ENCODE measurements around the gene MCEMP1.
"Not testable (repeated sequence)": the region's sequence is repeated elsewhere in the genome, so short reads cannot be mapped to it uniquely, and the experiment has no call there.

Gene MCEMP1

DNA sequence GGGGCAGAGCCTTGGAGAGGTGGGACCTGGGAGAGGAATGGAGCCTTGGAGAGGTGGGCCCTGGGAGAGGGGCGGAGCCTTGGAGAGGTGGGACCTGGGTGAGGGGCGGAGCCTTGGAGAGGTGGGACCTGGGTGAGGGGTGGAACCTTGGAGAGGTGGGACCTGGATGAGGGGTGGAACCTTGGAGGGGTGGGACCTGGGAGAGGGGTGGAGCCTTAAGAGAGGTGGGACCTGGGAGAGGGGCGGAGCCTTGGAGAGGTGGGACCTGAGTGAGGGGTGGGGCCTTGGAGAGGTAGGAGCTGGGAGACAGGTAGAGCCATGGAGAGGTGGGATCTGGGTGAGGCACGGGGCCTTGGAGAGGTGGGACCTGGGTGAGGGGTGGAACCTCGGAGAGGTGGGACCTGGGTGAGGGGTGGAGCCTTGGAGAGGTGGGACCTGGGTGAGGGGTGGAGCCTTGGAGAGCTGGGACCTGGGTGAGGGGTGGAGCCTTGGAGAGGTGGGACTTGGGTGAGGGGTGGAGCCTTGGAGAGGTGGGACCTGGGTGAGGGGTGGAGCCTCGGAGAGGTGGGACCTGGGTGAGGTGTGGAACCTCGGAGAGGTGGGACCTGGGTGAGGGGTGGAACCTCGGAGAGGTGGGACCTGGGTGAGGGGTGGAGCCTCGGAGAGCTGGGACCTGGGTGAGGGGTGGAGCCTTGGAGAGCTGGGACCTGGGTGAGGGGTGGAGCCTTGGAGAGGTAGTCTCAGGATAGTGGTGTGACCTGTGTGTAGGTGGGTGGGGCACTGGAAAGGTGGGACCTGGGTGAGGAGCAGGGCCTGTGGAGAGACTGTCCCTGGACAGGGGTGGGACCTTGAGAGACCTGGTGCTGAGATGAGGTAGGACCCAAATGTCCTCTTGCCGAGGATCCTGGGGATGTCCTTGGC is 33.0 kb upstream of the MCEMP1 start:
- DNase-seq = not testable (repeated sequence)

DNA sequence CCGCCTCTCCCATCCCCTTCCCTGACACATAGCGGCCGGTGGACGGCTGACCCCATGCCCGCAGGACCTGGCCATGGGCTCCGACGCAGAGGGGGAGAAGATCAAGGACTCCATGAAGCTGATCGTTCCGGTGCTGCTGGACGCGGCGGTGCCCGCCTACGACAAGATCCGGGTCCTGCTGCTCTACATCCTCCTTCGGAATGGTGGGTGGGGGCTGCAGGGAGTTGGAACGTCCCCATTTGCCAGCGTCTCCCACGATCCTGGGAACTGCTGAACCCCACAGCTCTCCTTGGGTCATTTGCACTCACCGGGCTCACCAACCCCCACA is 32.4 kb upstream of the MCEMP1 start:
- no peak for DNase-seq

DNA sequence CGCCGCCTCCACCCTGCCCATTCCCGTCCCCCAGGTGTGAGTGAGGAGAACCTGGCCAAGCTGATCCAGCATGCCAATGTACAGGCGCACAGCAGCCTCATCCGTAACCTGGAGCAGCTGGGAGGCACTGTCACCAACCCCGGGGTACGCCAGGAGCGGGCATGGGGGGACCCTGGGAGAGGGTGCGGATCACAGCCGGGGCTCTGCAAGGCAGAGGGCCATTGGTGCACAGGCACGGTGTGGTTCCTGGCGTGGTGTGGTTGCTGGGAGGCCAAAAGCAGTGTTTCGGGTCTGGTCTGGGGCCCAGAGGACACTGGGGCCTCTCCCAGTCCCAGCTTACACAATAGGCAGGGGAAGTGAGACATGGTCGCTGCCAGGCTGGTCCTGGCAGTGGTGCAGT is 31.7 kb upstream of the MCEMP1 start:
- DNase-seq = no peak

DNA sequence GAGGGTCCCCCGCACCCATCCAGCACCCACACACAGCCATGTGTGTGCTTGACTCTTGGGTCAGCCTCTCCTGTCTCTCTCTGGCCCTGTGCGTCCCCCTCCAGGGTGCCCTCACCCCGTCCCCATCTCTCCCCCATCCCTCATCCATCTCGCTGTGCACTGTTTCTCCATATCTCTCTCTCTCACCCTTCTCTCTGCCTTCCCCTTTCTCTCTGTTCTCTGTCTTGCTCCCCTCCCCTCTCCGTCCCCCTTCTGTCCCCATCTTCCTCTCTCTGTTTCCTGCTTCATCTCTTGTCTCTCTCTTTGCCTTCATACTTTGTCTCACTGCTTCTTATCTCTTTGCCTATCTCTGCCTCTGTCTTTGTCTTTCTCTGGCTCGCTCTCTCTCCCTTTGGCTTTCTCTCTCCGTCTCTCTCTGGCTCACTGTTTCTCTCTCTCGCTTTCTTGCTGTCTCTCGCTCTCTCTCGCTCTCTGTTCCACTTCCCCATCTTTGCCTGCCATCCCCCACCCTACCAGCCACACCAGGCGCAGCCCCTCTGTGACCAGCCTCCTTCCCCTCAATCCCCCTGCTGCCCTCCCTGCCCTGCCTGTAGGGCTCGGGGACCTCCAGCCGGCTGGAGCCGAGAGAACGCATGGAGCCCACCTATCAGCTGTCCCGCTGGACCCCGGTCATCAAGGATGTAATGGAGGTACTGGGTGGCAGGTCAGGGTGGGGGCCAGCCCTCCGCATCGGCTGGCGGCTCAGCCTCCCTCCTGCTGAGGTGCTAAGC is 31.0 kb upstream of the MCEMP1 start:
- no peak for DNase-seq

DNA sequence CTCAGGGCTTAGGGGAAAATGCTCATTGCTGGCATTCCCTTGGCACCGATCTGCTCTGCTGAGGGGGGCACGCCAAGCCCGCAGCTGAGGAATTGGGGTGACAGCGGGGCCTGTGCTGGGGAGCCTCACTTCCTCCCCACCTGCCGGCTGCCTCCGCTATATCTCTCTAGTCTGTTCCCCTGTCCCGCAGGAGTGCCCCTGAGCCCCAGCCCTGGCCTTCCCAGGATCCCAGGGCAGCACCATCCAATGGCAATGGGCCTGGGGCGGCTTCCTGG is 30.5 kb upstream of the MCEMP1 start:
- no peak for DNase-seq

DNA sequence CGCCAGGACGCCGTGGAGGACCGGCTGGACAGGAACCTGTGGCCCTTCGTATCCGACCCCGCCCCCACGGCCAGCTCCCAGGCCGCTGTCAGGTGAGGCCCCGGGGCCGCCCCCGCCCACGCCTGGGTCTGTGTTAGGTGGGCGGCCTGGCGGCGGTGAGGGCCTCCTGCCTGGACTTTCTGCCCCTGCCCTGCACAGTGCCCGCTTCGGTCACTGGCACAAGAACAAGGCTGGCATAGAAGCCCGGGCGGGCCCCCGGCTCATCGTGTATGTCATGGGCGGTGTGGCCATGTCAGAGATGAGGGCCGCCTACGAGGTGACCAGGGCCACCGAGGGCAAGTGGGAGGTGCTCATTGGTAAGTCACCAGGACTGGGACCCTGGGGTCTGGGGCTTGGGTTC is 29.7 kb upstream of the MCEMP1 start:
- no peak for DNase-seq

DNA sequence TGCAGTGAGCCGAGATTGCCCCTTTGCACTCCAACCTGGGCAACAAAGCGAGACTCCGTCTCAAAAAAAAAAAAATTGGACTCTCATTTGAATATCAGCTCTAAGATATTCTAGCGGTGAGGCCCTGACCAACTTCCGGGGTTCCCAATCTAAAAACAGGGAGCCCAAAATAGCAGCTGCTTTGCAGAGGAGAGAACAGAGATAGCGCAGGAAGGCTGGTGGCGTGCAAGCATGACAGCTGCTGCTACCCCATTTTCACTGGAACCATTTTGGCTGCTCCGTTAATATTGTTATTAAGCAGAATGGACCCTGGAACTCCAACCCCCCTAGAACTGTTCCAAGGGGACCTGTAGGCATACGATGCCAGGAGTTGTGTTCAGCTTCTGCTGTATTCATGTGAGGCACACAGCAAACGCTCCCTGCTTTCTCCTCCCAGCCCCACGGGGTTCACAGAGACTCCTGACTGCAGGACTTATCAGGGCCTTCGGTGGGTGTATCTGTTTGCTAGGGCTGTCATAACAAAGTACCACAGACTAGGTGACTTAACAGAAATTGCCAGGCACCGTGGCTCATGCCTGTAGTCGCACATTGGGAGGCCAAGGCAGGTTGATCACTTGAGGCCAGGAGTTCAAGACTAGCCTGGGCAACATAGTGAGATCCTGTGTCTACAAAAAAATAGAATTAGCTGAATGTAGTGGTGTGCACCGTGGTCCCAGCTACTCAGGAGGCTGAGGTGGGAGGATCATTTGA is 28.4 kb upstream of the MCEMP1 start:
- no peak for DNase-seq

DNA sequence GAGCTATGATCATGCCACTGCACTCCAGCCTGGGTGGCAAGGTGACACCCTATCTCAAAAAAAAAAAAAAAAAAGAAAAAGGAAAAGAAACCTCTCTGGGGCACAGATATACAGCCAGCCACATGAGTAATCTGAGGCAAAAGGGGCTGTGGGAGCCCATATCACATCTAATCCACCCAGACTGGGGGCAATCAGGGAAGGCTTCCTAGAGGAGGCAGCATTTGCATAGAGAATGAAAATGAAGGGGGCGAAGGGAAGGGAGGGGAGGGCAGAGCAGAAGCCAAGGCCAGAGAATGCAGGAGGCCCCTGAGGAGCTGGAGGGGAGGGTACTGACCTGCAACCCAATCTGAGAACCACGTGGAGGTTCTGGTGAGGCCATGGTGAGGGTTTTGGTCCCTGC is 26.7 kb upstream of the MCEMP1 start:
- no peak for DNase-seq

DNA sequence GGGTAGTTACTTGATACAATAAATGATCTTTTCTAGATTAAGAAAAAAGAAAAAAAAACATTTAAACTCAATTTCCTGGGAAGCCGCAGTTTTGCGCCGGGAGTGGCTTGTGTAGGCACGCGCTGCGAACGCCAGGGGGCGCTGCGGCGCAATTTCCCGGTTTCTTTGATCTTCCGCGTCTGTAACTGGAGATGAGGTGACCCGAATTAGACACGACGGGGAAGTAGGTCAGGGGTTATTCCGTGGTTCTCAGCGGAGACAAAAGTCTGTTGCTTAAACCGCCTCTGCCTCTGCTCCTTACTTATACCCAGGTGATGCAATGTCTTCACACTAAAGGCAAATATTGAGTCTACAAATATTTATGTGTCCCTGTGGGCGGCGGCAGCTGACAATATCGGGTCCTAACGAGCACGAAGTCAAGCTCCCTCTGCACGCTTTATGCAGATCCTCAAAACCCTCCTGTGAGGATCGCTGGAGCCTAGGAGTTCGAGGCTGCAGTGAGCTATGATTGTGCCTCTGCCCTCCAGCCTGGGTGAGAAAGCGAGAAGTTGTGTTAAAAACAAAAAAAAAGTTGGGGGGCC is 24.7 kb upstream of the MCEMP1 start:
- peak; percentile 47 to 64 for DNase-seq

DNA sequence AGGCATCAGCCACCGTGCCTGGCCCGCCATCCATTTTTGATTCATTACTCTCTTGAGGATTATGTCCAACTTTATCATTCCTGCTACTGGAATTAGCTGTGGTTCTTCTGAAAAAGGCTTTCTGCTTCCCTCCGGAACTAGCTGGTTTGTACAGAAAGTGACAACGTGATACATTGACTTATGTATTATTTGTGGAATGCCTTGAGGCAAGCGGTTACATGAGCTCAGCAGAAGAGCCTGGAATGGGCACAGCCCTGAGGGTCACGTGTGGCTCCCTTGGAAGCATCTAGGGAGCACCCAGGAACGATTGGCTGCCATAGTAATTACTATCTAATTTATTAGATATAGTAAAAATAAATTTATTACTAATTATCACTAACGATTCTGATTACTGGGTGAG is 22.5 kb upstream of the MCEMP1 start:
- no peak for DNase-seq

DNA sequence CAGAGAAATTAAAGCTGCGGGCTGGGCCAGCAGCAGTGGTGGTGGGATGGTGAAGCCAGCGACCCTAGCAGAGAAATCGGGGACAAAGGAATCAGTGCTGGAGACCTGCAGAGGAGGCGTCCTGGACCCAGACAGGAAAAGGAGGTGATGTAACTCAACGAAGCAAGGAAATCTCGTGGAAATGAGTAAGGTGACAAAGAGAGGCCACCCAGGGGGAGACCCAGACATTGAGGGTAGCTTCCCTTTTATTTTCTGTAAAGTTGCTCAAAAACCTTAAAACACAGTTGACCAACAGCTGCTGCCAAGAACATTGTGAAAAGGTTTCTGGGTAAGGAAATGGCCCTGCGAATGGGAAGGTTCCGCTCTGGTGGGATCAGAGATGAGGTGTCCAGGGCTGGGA is 21.3 kb upstream of the MCEMP1 start:
- no peak for DNase-seq

DNA sequence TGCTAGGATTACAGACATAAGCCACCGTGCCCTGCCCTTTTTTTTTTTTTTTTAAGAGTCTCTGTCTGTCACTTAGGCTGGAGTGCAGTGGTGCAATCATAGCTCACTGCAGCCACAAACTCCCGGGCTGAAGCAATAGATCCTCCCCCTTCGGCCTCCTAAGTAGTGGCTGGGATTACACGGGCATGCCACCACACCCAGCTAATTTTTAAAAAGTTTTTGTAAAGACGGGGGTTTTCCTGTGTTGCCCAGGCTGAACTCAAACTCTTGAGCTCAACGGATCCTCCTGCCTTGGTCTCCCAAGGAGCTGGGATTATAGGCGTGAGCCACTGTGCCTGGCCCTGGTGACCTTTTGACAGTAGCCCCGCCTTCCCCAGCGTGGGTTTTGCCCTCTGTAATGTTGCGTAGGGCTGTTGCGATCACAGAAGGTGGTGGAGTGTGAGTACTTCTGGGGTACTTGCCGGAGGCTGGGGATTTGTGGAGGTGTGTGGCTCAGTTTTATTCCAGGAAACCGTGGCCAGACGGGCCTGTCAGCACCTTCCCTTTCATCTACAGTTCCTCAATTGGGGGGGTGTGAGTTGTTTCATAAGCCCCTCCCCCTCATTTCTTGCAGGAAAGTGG is 19.6 kb upstream of the MCEMP1 start:
- no peak for DNase-seq

DNA sequence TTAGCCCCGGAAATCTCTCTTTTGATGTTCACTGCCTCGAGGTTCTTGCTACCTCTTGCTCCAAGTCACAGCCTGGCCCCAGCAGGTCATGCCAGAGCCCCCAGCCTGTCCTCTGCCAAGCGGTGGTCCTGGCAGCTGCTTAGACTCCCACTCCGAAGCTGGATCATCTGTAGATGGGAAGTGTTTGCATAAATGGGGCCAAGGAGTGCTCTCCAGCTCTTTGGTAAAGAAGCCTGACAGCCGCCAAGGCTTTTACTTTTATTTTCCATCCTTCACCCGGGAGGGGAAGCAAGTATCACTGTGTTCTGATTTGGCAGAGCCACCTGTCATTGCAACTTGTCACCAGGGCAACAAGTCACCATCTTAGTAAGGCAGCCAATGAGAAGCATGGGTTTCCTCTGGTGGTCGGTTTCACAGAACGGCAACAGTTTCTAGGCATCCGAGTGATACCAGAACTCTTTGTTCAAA is 18.6 kb upstream of the MCEMP1 start:
- DNase-seq = peak in 1 of 2 donors; percentile 46

DNA sequence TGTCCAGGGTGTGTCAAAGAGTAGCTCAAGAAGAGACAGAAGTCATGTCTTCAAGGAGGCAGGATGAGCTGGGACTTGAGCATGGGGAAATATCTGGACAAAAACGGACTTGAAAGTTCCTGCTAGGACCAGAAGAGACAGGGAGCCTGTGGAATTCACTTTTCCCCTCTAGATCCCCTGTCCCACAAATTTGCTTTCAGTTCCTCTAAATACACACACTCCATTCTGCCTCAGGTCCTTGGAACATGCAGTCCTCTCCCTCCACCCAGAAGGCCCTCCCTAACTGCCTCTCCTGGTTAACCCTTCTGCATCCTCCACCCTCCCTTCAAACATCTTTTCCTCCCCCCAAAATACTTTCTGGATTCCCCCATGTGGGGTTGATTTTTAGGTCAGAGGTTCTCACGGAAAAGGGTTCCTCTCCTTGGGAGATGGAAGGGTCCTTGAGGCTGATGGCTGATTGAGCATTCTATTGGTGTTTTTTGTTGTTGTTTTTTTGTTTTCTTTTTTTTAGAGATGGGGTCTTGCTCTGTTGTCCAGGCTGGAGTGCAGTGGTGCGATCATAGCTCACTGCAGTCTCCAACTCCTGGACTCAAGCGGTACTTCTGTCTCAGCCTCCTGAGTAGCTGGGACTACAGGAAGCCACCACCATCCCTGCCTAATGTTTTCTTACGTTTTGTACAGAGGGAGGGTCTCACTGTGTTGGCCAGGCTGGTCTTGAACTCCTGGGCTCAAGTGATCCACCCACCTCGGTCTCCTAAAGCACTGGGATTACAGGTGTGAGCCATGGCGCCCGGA is 14.9 kb upstream of the MCEMP1 start:
- no peak for DNase-seq

DNA sequence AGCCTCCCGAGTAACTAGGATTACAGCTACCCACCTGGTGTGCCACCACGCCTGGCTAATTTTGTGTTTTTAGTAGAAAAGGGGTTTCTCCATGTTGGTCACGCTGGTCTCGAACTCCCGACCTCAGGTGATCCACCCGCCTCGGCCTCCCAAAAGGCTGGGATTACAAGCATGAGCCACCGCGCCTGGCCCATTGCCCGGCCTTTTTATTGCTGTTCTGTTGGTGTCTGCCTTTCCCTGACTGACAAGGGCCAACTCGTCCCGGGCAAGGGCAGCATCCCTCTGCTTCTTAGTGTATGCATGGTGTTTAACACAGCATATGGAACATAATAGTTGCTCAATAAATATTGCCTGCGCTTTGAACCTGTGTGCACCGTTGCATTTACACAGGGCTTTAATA is 14.2 kb upstream of the MCEMP1 start:
- no peak for DNase-seq

DNA sequence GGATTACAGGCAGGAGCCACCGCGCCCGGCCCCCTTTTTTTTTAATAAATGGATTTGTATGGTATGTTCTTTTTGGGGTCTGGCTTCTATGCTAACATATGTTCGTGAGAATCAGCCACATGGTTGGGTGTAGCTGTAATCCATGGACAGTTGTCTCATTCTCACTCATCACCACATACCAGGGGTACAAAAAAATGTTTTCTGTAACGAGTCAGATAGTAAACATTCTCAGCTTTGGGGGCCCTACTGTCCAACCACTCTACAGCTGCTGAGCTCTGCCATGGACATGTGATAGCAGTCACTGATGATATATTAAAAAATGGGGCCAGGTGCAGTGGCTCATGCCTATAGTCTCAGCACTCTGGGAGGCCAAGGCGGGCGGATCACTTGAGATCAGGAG is 13.2 kb upstream of the MCEMP1 start:
- no peak for DNase-seq

DNA sequence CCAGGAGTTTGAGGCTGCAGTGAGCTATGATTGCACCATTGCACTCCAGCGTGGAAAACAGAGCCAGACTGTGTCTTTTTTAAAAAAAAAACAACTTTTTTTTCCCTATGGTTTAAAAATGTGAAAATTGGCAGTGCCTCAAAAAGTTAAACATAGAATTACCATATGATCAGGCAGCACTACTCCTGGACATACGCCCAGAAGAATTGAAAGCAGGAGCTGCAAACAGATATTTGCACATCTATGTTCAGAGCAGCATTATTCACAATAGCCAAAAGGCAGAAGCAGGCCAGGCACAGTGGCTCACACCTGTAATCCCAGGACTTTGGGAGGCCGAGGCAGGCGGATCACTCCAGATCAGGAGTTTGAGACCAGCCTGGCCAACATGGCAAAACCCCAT is 11.8 kb upstream of the MCEMP1 start:
- DNase-seq = peak in 1 of 2 donors; percentile 19

DNA sequence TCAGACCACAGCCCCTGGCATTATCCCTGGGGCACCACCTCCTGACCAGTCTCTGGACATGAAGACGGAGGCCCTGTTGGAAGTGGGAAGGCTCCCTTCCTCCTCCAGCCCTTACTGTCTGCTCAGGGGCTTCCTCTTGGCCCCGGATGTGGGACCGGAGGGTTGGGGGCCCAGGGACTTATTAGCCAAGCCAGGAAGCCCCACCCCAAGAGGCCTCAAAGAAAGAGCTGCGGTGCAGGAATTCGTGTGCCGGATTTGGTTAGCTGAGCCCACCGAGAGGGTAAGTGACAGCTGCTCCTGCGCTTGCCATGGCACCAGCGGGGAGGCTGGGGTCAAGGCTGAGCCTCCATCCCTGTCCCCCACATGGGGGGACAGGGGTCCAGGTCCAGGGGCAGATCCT is 8.0 kb upstream of the MCEMP1 start, which contains the start of gene RETN:
TSS of gene RETN (plus strand) at position 208 of the 400 bp plus-strand sequence. CDS start 278 bp downstream, outside the sequence.
- no peak for DNase-seq

DNA sequence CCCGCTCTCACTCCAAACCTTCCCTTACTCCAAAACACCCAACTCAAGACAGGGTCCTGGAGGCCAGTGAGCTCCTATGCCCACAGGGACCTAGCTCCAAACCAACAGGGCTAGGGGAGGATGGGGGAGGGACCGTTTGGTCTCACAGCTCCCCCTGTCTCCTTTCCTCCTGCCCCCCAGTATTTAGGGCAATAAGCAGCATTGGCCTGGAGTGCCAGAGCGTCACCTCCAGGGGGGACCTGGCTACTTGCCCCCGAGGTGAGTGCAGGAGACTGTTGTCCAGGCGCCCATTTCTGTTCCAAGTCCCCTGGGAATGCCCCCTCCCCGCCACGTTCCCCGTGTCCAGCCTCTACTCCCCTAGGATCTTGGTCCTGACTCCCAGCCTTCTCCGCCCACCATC is 7.2 kb upstream of the MCEMP1 start:
- DNase-seq = no peak

DNA sequence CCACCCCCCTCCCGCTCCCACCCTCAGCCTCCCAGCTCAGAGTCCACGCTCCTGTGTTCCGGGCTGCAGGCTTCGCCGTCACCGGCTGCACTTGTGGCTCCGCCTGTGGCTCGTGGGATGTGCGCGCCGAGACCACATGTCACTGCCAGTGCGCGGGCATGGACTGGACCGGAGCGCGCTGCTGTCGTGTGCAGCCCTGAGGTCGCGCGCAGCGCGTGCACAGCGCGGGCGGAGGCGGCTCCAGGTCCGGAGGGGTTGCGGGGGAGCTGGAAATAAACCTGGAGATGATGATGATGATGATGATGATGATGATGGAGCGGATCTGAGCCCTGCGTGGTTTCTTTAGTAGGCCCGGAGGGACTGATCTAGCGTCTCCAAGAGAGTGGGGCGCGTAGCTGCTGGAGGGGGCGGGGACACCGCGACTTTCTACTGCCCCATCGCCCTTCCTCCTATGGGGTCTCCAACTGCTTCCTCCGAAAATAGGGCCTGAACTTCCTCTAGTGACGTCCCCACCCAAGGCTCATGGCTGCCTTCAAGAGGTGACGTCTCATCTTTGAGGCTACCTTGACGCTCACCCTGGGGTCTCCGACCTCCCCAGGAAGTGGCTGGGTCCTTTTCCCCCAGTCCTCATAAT is 6.6 kb upstream of the MCEMP1 start:
- no peak for DNase-seq

DNA sequence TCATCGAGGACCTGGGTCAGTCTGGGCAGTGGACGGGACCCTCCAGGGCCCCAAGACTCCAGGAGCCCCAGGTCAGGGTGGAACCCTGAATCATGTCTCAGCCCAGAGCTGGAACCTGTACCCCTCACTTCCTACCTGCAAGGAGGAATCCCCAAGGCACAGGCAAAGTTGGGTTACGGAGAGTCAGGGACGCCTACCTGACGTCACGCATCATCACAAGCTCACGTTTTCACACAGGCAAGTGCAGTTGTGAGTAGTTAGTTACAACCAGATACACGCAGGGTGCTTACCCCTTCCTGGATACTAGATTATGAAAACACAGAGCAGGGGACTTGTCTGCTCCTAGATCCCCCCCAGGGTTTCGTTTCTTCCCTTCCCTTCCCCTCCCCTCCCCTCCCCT is 6.1 kb upstream of the MCEMP1 start:
- no peak for DNase-seq
